ENCODE results near the gene ATXN1. TPM values are rescaled to one million over a fixed set of nuclear protein-coding genes. Genes with fewer than 3 reads are reported as not detected.

The ATXN1 gene
- total and polyA plus RNA-seq, 2 of the 8 experiments (the other 6 are each of a cell fraction or from before 2014, with no cell fraction given) = 1.6 to 4.0 TPM

DNA sequence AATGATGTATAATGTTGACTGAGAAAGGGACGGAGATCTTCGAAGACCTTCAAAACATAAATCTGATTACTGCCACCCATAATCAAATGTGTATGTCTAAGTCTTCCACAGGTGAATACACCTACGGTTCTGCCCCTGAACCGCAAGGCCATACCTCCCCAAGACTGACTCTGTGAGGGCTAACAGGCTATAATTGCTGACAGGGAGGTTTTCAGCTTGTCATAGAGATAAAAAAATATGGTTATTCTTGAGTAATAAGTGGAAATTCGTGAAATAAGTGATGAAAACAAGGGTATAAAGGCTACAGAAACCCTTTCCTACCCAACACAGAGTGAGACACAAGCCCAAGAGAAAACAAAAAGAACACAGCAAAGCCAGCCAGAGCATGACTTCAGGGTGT lies 188.9 kb downstream of the ATXN1 start:
- CTCF ChIA-PET (ENCODE audit: partially characterized antibody) = no interaction called here
- POLR2A ChIA-PET (ENCODE audit: partially characterized antibody) = no interaction called here
- no peak for FAIRE-seq
- TF ChIP-seq RBBP5 (IDR thresholded peaks at IDR 0.05; ENCODE audit: borderline replicate concordance, low read depth, low read length) (no peak), JUN (IDR thresholded peaks at IDR 0.05; ENCODE audit: low read depth, low read length) (no peak), SIN3A (conservative IDR thresholded peaks at IDR 0.05 in 1 of 2, IDR thresholded peaks at IDR 0.05 in 1 of 2; ENCODE audit: low read depth in 1 of 2, low read length in 2 of 2) (no peak), KDM1A (IDR thresholded peaks at IDR 0.05; ENCODE audit: borderline replicate concordance, low read length) (no peak), RAD21 (IDR thresholded peaks at IDR 0.05 in 1 of 2, conservative IDR thresholded peaks at IDR 0.05 in 1 of 2; ENCODE audit: low read depth in 2 of 2, low read length in 2 of 2) (no peak), ZNF274 (IDR thresholded peaks at IDR 0.05; ENCODE audit: borderline replicate concordance, extremely low read depth, low read length) (no peak), ASH2L (IDR thresholded peaks at IDR 0.05; ENCODE audit: low read length) (no peak), CTBP2 (IDR thresholded peaks at IDR 0.05; ENCODE audit: borderline replicate concordance, insufficient read depth, insufficient read length, low read length) (no peak), FOSL1 (IDR thresholded peaks at IDR 0.05; ENCODE audit: insufficient read depth, low read depth, low read length) (no peak), SP2 (IDR thresholded peaks at IDR 0.05; ENCODE audit: low read length) (no peak), HDAC6 (IDR thresholded peaks at IDR 0.05; ENCODE audit: low read depth, low read length) (no peak), EGR1 (IDR thresholded peaks at IDR 0.05; ENCODE audit: borderline replicate concordance, low read depth, low read length) (no peak)
- TF ChIP-seq, protein P1, sequence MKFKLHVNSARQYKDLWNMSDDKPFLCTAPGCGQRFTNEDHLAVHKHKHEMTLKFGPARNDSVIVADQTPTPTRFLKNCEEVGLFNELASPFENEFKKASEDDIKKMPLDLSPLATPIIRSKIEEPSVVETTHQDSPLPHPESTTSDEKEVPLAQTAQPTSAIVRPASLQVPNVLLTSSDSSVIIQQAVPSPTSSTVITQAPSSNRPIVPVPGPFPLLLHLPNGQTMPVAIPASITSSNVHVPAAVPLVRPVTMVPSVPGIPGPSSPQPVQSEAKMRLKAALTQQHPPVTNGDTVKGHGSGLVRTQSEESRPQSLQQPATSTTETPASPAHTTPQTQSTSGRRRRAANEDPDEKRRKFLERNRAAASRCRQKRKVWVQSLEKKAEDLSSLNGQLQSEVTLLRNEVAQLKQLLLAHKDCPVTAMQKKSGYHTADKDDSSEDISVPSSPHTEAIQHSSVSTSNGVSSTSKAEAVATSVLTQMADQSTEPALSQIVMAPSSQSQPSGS (IDR thresholded peaks at IDR 0.05; ENCODE audit: low read length) = no peak

More for the DNA sequence above, 188.9 kb downstream of the ATXN1 start:
- no peak overlapping the region for H2BK5ac ChIP-seq (ENCODE audit: low read depth, low read length)
- no peak overlapping the region for H3K9ac ChIP-seq (replicated peaks in 1 of 4; ENCODE audit: extremely low read depth in 1 of 4, low read depth in 3 of 4, low read length in 3 of 4)
- no peak overlapping the region for H3K4me2 ChIP-seq (ENCODE audit: insufficient read depth in 1 of 2, low read depth in 2 of 2, low read length in 2 of 2)
- no peak overlapping the region for H2BK20ac ChIP-seq (ENCODE audit: low read length)
- H3K18ac ChIP-seq (ENCODE audit: extremely low read depth, low read length) = no peak overlapping the region
- no peak overlapping the region for H3K14ac ChIP-seq (ENCODE audit: insufficient read length)
- no peaks in the 10 kb centered on the region for H3K79me1 ChIP-seq (ENCODE audit: low read depth, low read length)
- H2BK12ac ChIP-seq (ENCODE audit: low read depth, low read length) = no peak overlapping the region
- no peak overlapping the region for H2BK120ac ChIP-seq (replicated peaks; ENCODE audit: low read depth, low read length)
- no peak overlapping the region for H4K8ac ChIP-seq (ENCODE audit: extremely low read depth, insufficient read depth, low read length)
- H4K20me1 ChIP-seq (replicated peaks in 1 of 2; ENCODE audit: control insufficient read depth in 1 of 2, insufficient read depth in 2 of 2, low read length in 2 of 2) = no peaks in the 10 kb centered on the region
- H3K4me3 ChIP-seq (ENCODE audit: extremely low read depth in 1 of 4, insufficient read depth in 2 of 4, low read depth in 3 of 4, low read length in 4 of 4) = no peak overlapping the region
- no peak overlapping the region for H3K4ac ChIP-seq (replicated peaks; ENCODE audit: insufficient read length, low read depth, low read length)
- no peak overlapping the region for H4K91ac ChIP-seq (replicated peaks; ENCODE audit: insufficient read length, low read length)
- H3K36me3 ChIP-seq (ENCODE audit: control insufficient read depth in 2 of 4, insufficient read depth in 4 of 4, low read length in 3 of 4) = no peaks in the 10 kb centered on the region
- H3K27ac ChIP-seq (ENCODE audit: low read depth, low read length) = no peak overlapping the region
- H3K79me2 ChIP-seq (ENCODE audit: control insufficient read depth in 1 of 2, insufficient read depth in 2 of 2, low read length in 2 of 2) = no peaks in the 10 kb centered on the region
- no peak overlapping the region for H3K56ac ChIP-seq (replicated peaks; ENCODE audit: insufficient read length, low read depth, low read length)
- no peak overlapping the region for H2AK5ac ChIP-seq (ENCODE audit: low read depth, low read length)
- no peak overlapping the region for H3K23ac ChIP-seq (ENCODE audit: insufficient read length)
- no peaks in the 10 kb centered on the region for H3K9me3 ChIP-seq (ENCODE audit: insufficient read depth in 2 of 2, low read depth in 1 of 2, low read length in 1 of 2)
- no peak overlapping the region for H2BK15ac ChIP-seq (ENCODE audit: low read length)
- no peaks in the 10 kb centered on the region for H3K27me3 ChIP-seq (replicated peaks in 1 of 4; ENCODE audit: control insufficient read depth in 3 of 4, extremely low read depth in 1 of 4, insufficient read depth in 3 of 4, low read length in 3 of 4)
- WGBS, 2 experiments (ENCODE audit: extremely low coverage in 1 of 2, insufficient coverage in 1 of 2, insufficient read length in 1 of 2, insufficient replicate concordance in 2 of 2, low coverage in 1 of 2, low lambda C conversion rate in 2 of 2, missing lambda C conversion rate in 1 of 2) = 97% methylated on average over 5 of the region's 5 CpGs; no CpG with 5 or more reads in 1 of the 2 experiments
- H2AFZ ChIP-seq (ENCODE audit: low read length) = no peak overlapping the region
- H4K5ac ChIP-seq (ENCODE audit: insufficient read length, low read depth, low read length) = no peak overlapping the region
- no peaks in the 10 kb centered on the region for H3K23me2 ChIP-seq (ENCODE audit: low read depth, low read length)
- no peaks in the 10 kb centered on the region for H3K4me1 ChIP-seq (replicated peaks in 1 of 4; ENCODE audit: control insufficient read depth in 3 of 4, insufficient read depth in 4 of 4, low read length in 3 of 4)
- no peak for DNase-seq (ENCODE audit: low read depth in 1 of 2, low spot score in 2 of 2)
